GM18951 (cell line): ENCODE results near the gene RTF1.

Experiments
- POLR2A ChIP-seq: IDR thresholded peaks from 4 replicates; pipeline ENCODE4 v1.6.1; 2011; ENCODE audit warnings: mild to moderate bottlenecking; ENCODE audit not compliant: insufficient read length, insufficient read depth; ENCODE audit errors: extremely low read depth
- in situ Hi-C: fragments of 300-500 bp; cut with MboI; formaldehyde crosslinking; loops from one replicate; pipeline ENCODE4 v1.12.0; 2022; ENCODE audit warnings: low sequenced_read_pairs, mixed read lengths, inconsistent platforms; ENCODE audit not compliant: unreplicated experiment

RTF1 gene

GRCh38 chr15:41464889-41465580, 48.1 kb downstream of the RTF1 start:
- in situ Hi-C loops = loop anchor here (10.0 kb wide), 1 partner anchor 350 kb away; no protein-coding TSS in a partner anchor
- TF ChIP-seq POLR2A = no peak

GRCh38 chr15:41465822-41466421, 49.0 kb downstream of the RTF1 start:
- in situ Hi-C loops = loop anchor here (10.0 kb wide), 1 partner anchor 349 kb away; no protein-coding TSS in a partner anchor
- no peak for TF ChIP-seq POLR2A

GRCh38 chr15:41466711-41467110, 49.8 kb downstream of the RTF1 start:
- in situ Hi-C loops = loop anchor here (10.0 kb wide), 1 partner anchor 348 kb away; no protein-coding TSS in a partner anchor
- no peak for TF ChIP-seq POLR2A

GRCh38 chr15:41469644-41470043, 52.7 kb downstream of the RTF1 start:
- in situ Hi-C loops = loop anchor here (10.0 kb wide), 1 partner anchor 345 kb away; no protein-coding TSS in a partner anchor

GRCh38 chr15:41473418-41473817, 56.5 kb downstream of the RTF1 start:
- TF ChIP-seq POLR2A = no peak
- in situ Hi-C loops = no loop called here

- in situ Hi-C loops = no loop called here
- TF ChIP-seq POLR2A = no peak
These were observed 57.5 kb downstream of the RTF1 start for GRCh38 chr15:41474436-41474835.

GRCh38 chr15:41474941-41475340, 58.0 kb downstream of the RTF1 start:
- no peak for TF ChIP-seq POLR2A
- in situ Hi-C loops = no loop called here

GRCh38 chr15:41476416-41477048, 59.6 kb downstream of the RTF1 start:
- TF ChIP-seq POLR2A = no peak
- in situ Hi-C loops = no loop called here

GRCh38 chr15:41480396-41481140, 63.7 kb downstream of the RTF1 start:
- in situ Hi-C loops = no loop called here
- no peak for TF ChIP-seq POLR2A

- no peak for TF ChIP-seq POLR2A
- in situ Hi-C loops = no loop called here
These were observed 65.4 kb downstream of the RTF1 start for GRCh38 chr15:41482110-41482877.

GRCh38 chr15:41483115-41483514, 66.2 kb downstream of the RTF1 start:
- no peak for TF ChIP-seq POLR2A
- in situ Hi-C loops = no loop called here

- no peak for TF ChIP-seq POLR2A
- in situ Hi-C loops = no loop called here
These were observed 66.6 kb downstream of the RTF1 start for GRCh38 chr15:41483519-41483918.
